Astrocyte (in vitro differentiated cells and primary cell): ENCODE data around the gene BRD4. TPM values are rescaled to one million over a fixed set of nuclear protein-coding genes. Genes with fewer than 3 reads are reported as not detected.
A peak's percentile ranks its signal among the peaks of the same experiment; 100 is the strongest.

Experiments used
- DNase-seq: peaks from one replicate; pipeline ENCODE4 v3.0.0-alpha.2; 2010; ENCODE audit warnings: low read depth
- FAIRE-seq: peaks from 2 replicates; lab custom pipeline; 2011; peaks lifted over from hg19 to GRCh38; lab: Jason Lieb, UNC
- H2AFZ ChIP-seq: 2 replicates; pipeline ENCODE4 v1.6.0; 2012; ENCODE audit warnings: low read depth, low read length, inconsistent platforms
- H3K27ac ChIP-seq: 2 replicates; pipeline ENCODE4 v1.5.1; 2011; ENCODE audit warnings: low read depth, low read length, inconsistent platforms
- H3K27me3 ChIP-seq: 2 replicates; pipeline ENCODE4 v1.6.0; 2011; ENCODE audit warnings: low read length, inconsistent platforms; ENCODE audit not compliant: insufficient read depth
- H3K36me3 ChIP-seq: 2 replicates; pipeline ENCODE4 v1.5.1; 2011; ENCODE audit warnings: low read length, inconsistent platforms; ENCODE audit not compliant: insufficient read depth
- H3K4me1 ChIP-seq: 2 replicates; pipeline ENCODE4 v1.5.1; 2011; ENCODE audit warnings: low read length, inconsistent platforms; ENCODE audit not compliant: insufficient read depth
- H3K4me2 ChIP-seq: 2 replicates; pipeline ENCODE4 v1.6.0; 2012; ENCODE audit warnings: low read length, inconsistent platforms
- H3K4me3 ChIP-seq: 2 replicates; pipeline ENCODE4 v1.5.1; 2011; ENCODE audit warnings: low read depth, mild to moderate bottlenecking, low read length, inconsistent platforms; ENCODE audit not compliant: insufficient read depth
- H3K79me2 ChIP-seq: 2 replicates; pipeline ENCODE4 v1.6.0; 2012; ENCODE audit warnings: mild to moderate bottlenecking, low read length, inconsistent platforms; ENCODE audit not compliant: insufficient read depth
- H3K9ac ChIP-seq: 2 replicates; pipeline ENCODE4 v1.6.0; 2012; ENCODE audit warnings: mild to moderate bottlenecking, low read length, inconsistent platforms
- H3K9me3 ChIP-seq: 2 replicates; pipeline ENCODE4 v1.5.1; 2012; ENCODE audit warnings: low read depth, mild to moderate bottlenecking, low read length, inconsistent platforms; ENCODE audit not compliant: insufficient read depth
- H4K20me1 ChIP-seq: 2 replicates; pipeline ENCODE4 v1.6.0; 2012; ENCODE audit warnings: low read length, inconsistent platforms; ENCODE audit not compliant: insufficient read depth
- H3K27ac Mint-ChIP-seq: one replicate; pipeline ENCODE4 v1.8.0; 2021; ENCODE audit warnings: mild to moderate bottlenecking, mixed read lengths; ENCODE audit not compliant: unreplicated experiment
- H3K27me3 Mint-ChIP-seq: one replicate; pipeline ENCODE4 v1.8.0; 2021; ENCODE audit warnings: low read depth, mixed read lengths; ENCODE audit not compliant: unreplicated experiment
- H3K36me3 Mint-ChIP-seq: one replicate; pipeline ENCODE4 v1.8.0; 2021; ENCODE audit warnings: low read depth, mixed read lengths; ENCODE audit not compliant: unreplicated experiment
- H3K4me1 Mint-ChIP-seq: one replicate; pipeline ENCODE4 v1.8.0; 2021; ENCODE audit warnings: low read depth, mixed read lengths; ENCODE audit not compliant: unreplicated experiment
- H3K4me3 Mint-ChIP-seq: one replicate; pipeline ENCODE4 v1.8.0; 2021; ENCODE audit warnings: mild to moderate bottlenecking, moderate library complexity, mixed read lengths; ENCODE audit not compliant: unreplicated experiment
- H3K9me3 Mint-ChIP-seq: one replicate; pipeline ENCODE4 v1.8.0; 2021; ENCODE audit warnings: mild to moderate bottlenecking, mixed read lengths; ENCODE audit not compliant: unreplicated experiment
- CTCF ChIP-seq: IDR thresholded peaks from 2 replicates; pipeline ENCODE4 v1.5.1; 2011; ENCODE audit warnings: low read depth, mild to moderate bottlenecking, inconsistent platforms, low read length, moderate library complexity; ENCODE audit not compliant: insufficient read depth
- EZH2 ChIP-seq: IDR thresholded peaks from 2 replicates; pipeline ENCODE4 v1.6.1; 2012; ENCODE audit warnings: mild to moderate bottlenecking, low read length, inconsistent platforms; ENCODE audit not compliant: insufficient read depth
- total RNA-seq: library from RNA; stranded (reverse); gene quantifications from 2 replicates; pipeline ENCODE4 v1.2.1, GENCODE V29; 2021

Gene BRD4
- total RNA-seq, 1 donor from 2014 or later: 128 TPM

- no peak overlapping the region for H2AFZ ChIP-seq
- H3K4me1 Mint-ChIP-seq: peaks cover 81% of the 10 kb centered on the region
- H3K9me3 Mint-ChIP-seq: no peaks in the 10 kb centered on the region
- H3K27ac ChIP-seq: no peak overlapping the region
- no peak overlapping the region for H3K4me3 ChIP-seq
- H4K20me1 ChIP-seq: peaks cover 96% of the 10 kb centered on the region
- no peak for FAIRE-seq
- H3K36me3 Mint-ChIP-seq: peaks cover 3% of the 10 kb centered on the region
- H3K36me3 ChIP-seq: no peaks in the 10 kb centered on the region
- no peaks in the 10 kb centered on the region for H3K27me3 ChIP-seq
- no peak for TF ChIP-seq EZH2
- no peak for TF ChIP-seq CTCF
- H3K4me1 ChIP-seq: peaks cover 28% of the 10 kb centered on the region
- no peak overlapping the region for H3K27ac Mint-ChIP-seq
- peaks cover 98% of the 10 kb centered on the region for H3K79me2 ChIP-seq
- H3K9ac ChIP-seq: no peak overlapping the region
- H3K4me3 Mint-ChIP-seq: no peak overlapping the region
- no peaks in the 10 kb centered on the region for H3K27me3 Mint-ChIP-seq
- no peak for DNase-seq
- no peaks in the 10 kb centered on the region for H3K9me3 ChIP-seq
- peak overlapping the region; percentile 24 for H3K4me2 ChIP-seq
These were observed 44.0 kb downstream of the BRD4 start for GRCh38 chr19:15288146-15288963.

GRCh38 chr19:15287496-15287895 lies 44.8 kb downstream of the BRD4 start:
- Mint-ChIP-seq H3K27ac (no peak overlapping the region), H3K9me3 (no peaks in the 10 kb centered on the region), H3K36me3 (peaks cover 3% of the 10 kb centered on the region), H3K4me3 (no peak overlapping the region), H3K4me1 (peaks cover 81% of the 10 kb centered on the region), H3K27me3 (no peaks in the 10 kb centered on the region)
- no peak for DNase-seq
- Histone ChIP-seq H3K4me3 (no peak overlapping the region), H2AFZ (no peak overlapping the region), H3K27ac (no peak overlapping the region), H3K9ac (no peak overlapping the region), H3K4me2 (no peak overlapping the region), H3K9me3 (no peaks in the 10 kb centered on the region), H3K79me2 (peaks cover 99% of the 10 kb centered on the region), H3K27me3 (no peaks in the 10 kb centered on the region), H3K36me3 (no peaks in the 10 kb centered on the region), H4K20me1 (peaks cover 97% of the 10 kb centered on the region), H3K4me1 (peaks cover 33% of the 10 kb centered on the region)
- TF ChIP-seq EZH2 (no peak), CTCF (no peak)
- FAIRE-seq: no peak
